NB4 (cell line): ENCODE data around the gene CEP128.

Source experiments
- DNase-seq: peaks from one replicate; pipeline ENCODE4 v3.0.0; 2010; ENCODE audit warnings: low read depth
- H3K4me3 ChIP-seq: one replicate; pipeline ENCODE4 v1.5.1; 2011; ENCODE audit warnings: mild to moderate bottlenecking, low read depth, low read length, moderate library complexity
- CTCF ChIP-seq: IDR thresholded peaks from one replicate; pipeline ENCODE4 v1.5.1; 2012; ENCODE audit warnings: low read depth, low read length
- MAX ChIP-seq: IDR thresholded peaks from 2 replicates; pipeline ENCODE4 v1.6.1; 2011; ENCODE audit warnings: low read depth, low read length
- MYC ChIP-seq: IDR thresholded peaks from 2 replicates; pipeline ENCODE4 v1.6.1; 2011; ENCODE audit warnings: low read depth, low read length
- POLR2A ChIP-seq: IDR thresholded peaks from 2 replicates; pipeline ENCODE4 v1.6.1; 2011; ENCODE audit warnings: mild to moderate bottlenecking; ENCODE audit not compliant: insufficient read length; ENCODE audit errors: extremely low read depth

CEP128 gene

GRCh38 chr14:80627745-80628144 is 313.8 kb downstream of the CEP128 start:
- TF ChIP-seq POLR2A (no peak), CTCF (no peak), MAX (no peak), MYC (no peak)
- DNase-seq, result no peak
- H3K4me3 ChIP-seq, result no peak overlapping the region

GRCh38 chr14:80624581-80624980 is 317.0 kb downstream of the CEP128 start:
- no peak overlapping the region for H3K4me3 ChIP-seq
- DNase-seq, result no peak
- TF ChIP-seq CTCF, result no peak
- no peak for TF ChIP-seq MAX
- no peak for TF ChIP-seq POLR2A
- no peak for TF ChIP-seq MYC

GRCh38 chr14:80621701-80622100 is 319.8 kb downstream of the CEP128 start:
- TF ChIP-seq POLR2A (no peak), MYC (no peak), MAX (no peak), CTCF (no peak)
- H3K4me3 ChIP-seq, result no peak overlapping the region
- no peak for DNase-seq

- no peak overlapping the region for H3K4me3 ChIP-seq
- TF ChIP-seq MYC (no peak), CTCF (no peak), POLR2A (no peak), MAX (no peak)
- DNase-seq, result no peak
These were observed 321.1 kb downstream of the CEP128 start for GRCh38 chr14:80620434-80620833.

- no peak overlapping the region for H3K4me3 ChIP-seq
- no peak for TF ChIP-seq CTCF
- no peak for TF ChIP-seq MAX
- TF ChIP-seq POLR2A, result no peak
- TF ChIP-seq MYC, result no peak
- no peak for DNase-seq
These were observed 322.7 kb downstream of the CEP128 start for GRCh38 chr14:80618751-80619329.
